GM21619 (cell line): ENCODE measurements around the gene OLFML1.

Experiments
- ATAC-seq: cut with Tn5 transposase; IDR thresholded peaks from one replicate; pipeline ENCODE4 v1.9.1; 2021; ENCODE audit not compliant: unreplicated experiment

The OLFML1 gene

GRCh38 chr11:7473717-7474116, 11.6 kb upstream of the OLFML1 start:
- ATAC-seq, result peak; percentile 93

- no peak for ATAC-seq
Observed at GRCh38 chr11:7480113-7480512, 5.2 kb upstream of the OLFML1 start.

- no peak for ATAC-seq
Observed at GRCh38 chr11:7484131-7484530, 1.2 kb upstream of the OLFML1 start.

GRCh38 chr11:7484645-7485044, 661 bp upstream of the OLFML1 start:
- no peak for ATAC-seq

- ATAC-seq, result no peak
Observed at GRCh38 chr11:7486098-7486780, 933 bp downstream of the OLFML1 start.

- ATAC-seq, result no peak
Observed at GRCh38 chr11:7486781-7487140, 1.5 kb downstream of the OLFML1 start.

- ATAC-seq, result no peak
Observed at GRCh38 chr11:7487360-7487759, 2.1 kb downstream of the OLFML1 start.

- no peak for ATAC-seq
Observed at GRCh38 chr11:7488681-7489080, 3.4 kb downstream of the OLFML1 start.

- ATAC-seq, result no peak
Observed at GRCh38 chr11:7489376-7489775, 4.1 kb downstream of the OLFML1 start.

GRCh38 chr11:7490054-7490453, 4.7 kb downstream of the OLFML1 start:
- ATAC-seq, result no peak

- no peak for ATAC-seq
Observed at GRCh38 chr11:7490535-7490934, 5.2 kb downstream of the OLFML1 start.

- no peak for ATAC-seq
Observed at GRCh38 chr11:7492253-7492652, 6.9 kb downstream of the OLFML1 start.

- ATAC-seq, result no peak
Observed at GRCh38 chr11:7493670-7494069, 8.4 kb downstream of the OLFML1 start.

- no peak for ATAC-seq
Observed at GRCh38 chr11:7494086-7494745, 8.9 kb downstream of the OLFML1 start.

- peak; percentile 87 for ATAC-seq
Observed at GRCh38 chr11:7495882-7496551, 10.7 kb downstream of the OLFML1 start.

- ATAC-seq, result no peak
Observed at GRCh38 chr11:7498193-7498592, 12.9 kb downstream of the OLFML1 start.

- ATAC-seq, result no peak
Observed at GRCh38 chr11:7499081-7499480, 13.8 kb downstream of the OLFML1 start.

- ATAC-seq, result no peak
Observed at GRCh38 chr11:7500251-7500650, 14.9 kb downstream of the OLFML1 start.

GRCh38 chr11:7501251-7501650, 15.9 kb downstream of the OLFML1 start:
- ATAC-seq, result no peak

- ATAC-seq, result peak; percentile 54
Observed at GRCh38 chr11:7501894-7502293, 16.6 kb downstream of the OLFML1 start.

GRCh38 chr11:7506243-7506642, 20.9 kb downstream of the OLFML1 start:
- no peak for ATAC-seq

- ATAC-seq, result no peak
Observed at GRCh38 chr11:7508087-7508486, 22.8 kb downstream of the OLFML1 start.
